CD4-positive, alpha-beta T cell treated with Interleukin-6 at 100 ng/mL for 8 hours (primary cell): ENCODE measurements around the gene RASL10B.

Source experiments
- DNase-seq: peaks from one replicate; pipeline ENCODE4 v3.0.0-alpha.2; 2020; ENCODE audit warnings: mixed read lengths, low spot score

The RASL10B gene

DNA sequence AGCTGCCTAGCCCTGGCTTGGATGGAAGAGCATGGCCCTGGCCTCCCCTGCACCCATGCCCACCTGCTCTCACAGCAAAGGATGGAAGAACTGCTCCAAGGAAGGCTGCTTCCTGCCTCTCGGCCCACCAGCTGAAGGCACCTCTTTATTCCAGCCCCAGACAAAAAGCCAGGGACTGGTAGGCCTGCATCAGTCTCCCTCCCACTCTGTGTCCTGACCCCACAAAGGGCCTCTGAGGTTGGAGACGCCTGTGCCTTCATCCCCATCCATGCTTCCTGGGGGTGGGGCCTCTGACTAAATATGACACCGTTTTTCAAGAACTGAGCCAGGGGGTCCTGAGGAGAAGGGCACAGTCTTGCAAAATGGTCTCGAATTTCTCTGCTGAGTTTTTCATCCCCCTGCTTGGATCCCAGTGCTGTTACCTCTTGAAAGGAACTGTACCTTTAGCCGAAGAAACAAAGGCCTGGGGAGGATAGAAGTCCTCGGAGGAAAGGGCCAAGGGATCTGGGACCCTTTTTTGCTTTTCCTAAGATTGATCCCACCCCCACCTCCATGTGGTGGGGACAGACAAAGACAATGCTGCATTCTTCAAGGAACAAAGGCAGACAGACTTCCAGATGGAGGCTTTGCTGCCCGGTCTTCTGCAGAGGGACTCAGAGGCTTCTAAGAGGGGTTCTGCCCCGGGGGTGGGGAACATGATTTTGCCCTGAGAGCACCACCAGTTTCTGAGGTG lies 34.5 kb downstream of the RASL10B start:
- DNase-seq = no peak

DNA sequence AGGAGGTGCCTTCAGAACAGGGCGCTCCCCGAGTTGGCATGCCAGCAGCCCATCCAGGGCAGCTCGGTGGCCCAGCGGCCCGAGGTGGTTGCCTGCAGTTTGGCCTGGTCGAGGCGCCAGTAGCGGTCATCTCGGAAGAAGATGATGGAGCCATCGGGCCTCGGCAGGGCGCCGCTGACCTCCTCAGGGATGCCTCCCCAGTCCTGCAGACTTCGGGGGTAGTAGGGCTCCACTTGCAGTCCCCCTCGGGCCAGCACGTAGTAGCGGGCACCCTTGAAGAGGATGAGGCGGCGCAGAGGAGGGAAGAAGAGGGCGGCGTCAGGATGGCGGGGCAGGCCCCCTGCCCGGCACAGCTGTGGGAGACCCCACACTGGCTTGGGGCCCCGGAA lies 35.0 kb downstream of the RASL10B start:
- DNase-seq = no peak

DNA sequence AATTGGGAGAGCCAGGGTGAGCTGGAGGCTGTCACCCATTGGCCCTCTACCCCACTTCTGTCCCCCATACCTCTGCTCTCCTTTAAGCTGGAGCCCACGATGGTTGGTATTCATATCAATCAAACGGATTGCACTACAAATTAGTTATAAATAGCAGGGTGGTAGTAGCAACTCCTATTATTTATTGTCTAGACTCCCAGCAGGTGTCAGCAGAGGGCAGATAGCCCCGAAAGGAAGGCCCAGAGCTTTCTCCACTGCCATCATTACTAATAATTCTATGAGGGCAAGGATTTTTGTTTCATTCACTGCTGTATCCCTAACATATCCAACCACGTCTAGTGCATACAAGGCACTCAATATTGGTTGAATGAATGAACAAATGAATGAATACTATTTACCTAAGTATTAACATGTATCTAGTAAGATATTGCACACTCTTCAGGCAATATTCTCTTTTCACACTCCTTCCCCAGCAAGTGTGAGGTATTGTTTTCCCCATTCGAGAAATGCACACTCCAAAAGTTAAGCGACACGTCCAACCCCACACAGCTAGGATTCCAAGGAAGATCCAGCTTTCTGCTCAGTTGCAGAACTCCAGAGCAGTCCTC lies 35.6 kb downstream of the RASL10B start:
- peak; percentile 23 for DNase-seq

GRCh38 chr17:35768797-35769196 lies 37.4 kb downstream of the RASL10B start:
- DNase-seq = no peak

- no peak for DNase-seq
These were observed 38.6 kb downstream of the RASL10B start for GRCh38 chr17:35769895-35770486.

DNA sequence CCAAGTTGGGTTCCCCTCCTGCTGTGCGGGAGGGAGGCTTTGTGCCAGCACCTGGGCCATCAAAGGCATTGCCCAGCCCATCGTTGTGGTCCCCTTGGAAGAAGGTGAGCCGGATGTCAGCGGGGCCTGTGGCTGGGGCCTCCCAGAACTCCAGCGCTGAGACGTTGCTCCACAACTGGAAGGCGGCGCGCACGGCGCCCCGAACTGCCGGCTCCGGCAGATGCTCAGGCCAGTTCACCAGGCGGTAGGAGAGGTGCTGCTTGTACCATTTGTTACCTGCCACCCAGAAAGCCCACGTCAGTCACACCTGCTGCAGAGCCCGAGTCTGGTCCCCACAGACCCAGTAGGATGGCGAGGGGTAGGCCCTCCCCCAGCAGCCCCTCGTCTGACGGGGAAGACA lies 41.7 kb downstream of the RASL10B start:
- no peak for DNase-seq

- no peak for DNase-seq
These were observed 42.4 kb downstream of the RASL10B start for GRCh38 chr17:35773679-35774425.

DNA sequence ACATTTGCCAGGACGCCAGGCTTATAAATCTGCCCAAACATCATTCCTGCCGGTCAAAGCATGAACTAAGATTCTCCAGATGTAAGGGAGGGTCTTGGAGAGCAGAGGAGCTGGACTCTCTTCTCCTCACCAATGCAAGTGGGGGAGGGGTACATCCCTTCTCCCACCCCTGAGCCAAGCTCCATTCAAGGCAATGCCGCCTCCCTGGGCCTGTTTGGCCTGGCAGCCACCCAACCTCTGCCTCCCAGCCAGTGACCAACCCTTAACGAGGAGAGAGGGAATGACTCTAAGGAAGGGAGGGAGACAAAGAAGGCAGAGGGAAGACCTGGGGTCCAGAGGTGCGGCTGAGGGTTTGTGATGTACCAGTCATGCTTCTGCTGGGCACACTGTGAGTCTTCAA lies 43.1 kb downstream of the RASL10B start:
- no peak for DNase-seq

DNA sequence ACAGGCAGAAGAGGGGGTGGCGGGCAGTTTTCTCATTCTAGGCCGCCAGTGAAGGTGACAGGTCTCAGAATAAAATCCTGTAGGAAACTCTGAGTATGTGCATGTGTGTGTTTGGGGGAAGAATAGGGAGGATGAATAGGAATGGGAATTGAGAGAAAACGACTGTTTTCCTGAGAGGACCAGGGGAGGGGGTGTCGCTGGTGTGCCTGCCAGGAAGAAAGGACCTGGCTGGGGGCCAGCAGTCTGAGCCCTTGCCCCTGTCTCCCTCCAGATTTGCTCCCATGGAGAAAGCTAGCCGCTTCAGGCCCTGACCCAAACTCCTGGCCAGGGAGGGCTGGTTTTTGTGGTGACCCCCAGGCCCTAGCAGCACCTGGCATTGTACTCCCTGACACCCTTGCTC lies 43.6 kb downstream of the RASL10B start:
- no peak for DNase-seq

DNA sequence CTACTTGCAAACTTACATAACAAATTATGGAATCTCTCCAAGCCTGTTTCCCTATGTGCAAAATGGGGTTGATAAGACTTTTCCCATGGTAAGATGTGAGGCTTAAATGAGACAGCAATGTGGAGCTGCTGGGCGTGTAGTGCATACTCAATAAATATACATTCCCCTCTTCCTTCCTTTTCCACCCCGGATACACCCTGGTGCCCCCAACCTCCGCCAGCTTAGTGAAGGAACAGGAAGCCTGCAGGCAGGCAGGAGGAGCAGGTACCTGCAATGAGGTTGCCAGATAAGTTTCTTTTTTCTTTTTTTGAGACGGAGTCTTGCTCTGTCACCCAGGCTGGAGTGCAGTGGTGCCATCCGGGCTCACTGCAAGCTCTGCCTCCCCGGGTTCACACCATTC lies 44.1 kb downstream of the RASL10B start:
- DNase-seq = no peak

DNA sequence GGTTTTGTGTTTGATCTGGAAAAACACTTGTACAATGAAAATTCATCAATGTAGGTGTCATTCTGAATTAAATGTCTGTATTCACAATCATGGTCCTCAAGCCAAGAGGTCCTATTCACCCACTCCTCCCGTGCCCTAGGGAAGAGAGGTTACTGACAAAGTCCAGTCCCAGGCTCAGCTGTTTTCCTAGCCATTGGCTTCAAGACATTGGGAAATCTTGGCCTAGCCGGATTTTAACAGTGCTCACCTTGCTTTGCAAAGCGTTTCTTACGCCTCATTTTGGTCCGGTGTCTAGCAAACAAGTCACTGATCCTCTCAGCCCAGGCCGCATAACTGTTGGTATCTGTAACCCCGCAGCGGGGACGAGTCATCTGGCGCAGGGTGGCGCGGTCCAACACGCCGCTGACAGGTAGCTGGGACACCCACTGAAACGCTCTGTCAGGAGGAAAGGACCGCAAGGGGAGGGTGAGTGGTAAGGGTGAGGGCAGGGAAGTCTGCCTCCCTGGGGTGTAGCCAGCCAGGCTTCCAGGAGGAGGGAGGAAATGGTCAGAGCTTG lies 47.3 kb downstream of the RASL10B start:
- no peak for DNase-seq

- no peak for DNase-seq
These were observed 49.5 kb downstream of the RASL10B start for GRCh38 chr17:35780950-35781349.

GRCh38 chr17:35784895-35785294 lies 53.5 kb downstream of the RASL10B start:
- no peak for DNase-seq

DNA sequence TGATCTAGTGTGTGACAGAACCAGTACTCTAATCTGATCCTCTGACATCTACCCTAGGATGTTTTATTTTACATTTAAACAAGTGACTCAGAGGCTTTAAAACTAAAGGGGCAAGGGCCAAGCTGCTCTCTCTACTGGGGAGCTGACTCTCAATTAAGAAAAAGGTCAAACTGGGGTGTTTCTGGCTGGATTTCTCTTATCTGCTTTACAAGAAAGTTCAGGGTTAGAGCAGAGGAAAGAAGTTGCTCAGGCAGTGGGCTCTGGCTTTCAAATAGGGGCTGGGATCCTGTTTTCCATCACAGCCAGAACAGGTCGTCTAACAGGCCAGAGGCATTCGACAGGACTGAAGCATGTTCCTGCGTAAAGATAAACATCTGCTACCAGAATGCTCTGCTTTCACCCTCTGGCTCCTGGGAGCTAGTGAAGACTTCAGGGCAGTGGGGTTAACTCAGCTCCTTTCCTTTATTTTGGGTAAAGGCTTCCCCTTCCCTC lies 55.5 kb downstream of the RASL10B start:
- DNase-seq = no peak

GRCh38 chr17:35788477-35789368 lies 57.3 kb downstream of the RASL10B start:
- no peak for DNase-seq

- no peak for DNase-seq
These were observed 59.4 kb downstream of the RASL10B start for GRCh38 chr17:35790841-35791240.

DNA sequence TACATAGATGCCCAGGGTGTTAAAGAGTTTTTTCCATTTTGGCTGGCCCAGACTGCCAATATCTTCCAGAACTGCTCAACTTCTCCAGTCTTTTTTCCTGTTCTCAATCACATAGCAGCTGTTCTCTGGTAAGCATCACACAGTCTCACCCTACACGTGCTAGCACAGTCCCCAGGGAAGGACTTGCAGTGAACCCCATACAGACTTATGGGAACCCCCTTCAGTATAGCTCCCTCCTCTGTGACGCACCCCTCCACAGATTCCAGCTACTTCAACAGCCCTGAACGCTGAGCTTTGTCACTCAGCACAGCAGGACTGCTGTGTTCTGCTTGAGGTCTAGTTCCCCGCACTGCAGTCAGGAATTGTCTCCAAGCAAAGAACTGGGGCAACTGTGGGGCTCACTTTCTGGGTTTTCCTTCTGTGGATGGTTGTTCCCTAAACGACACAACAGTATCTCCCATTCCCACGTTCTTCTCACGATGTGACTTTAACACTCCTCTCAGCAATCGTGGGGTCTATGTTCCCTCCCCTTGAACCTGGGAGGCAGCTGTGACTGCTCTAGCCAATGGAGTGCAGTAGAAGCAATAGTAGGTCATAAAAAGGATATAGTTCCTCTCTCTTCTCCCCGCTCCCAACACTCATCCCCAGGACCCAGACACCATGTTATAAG lies 60.4 kb downstream of the RASL10B start:
- no peak for DNase-seq
